HCT116 (cell line): Measurements from ENCODE around the gene LAMC2. TPM values are rescaled to one million over a fixed set of nuclear protein-coding genes. Genes with fewer than 3 reads are reported as not detected.

ENCODE experiments used
- ATAC-seq: fragments of 200-7000 bp; cut with Tn5 transposase; 2 replicates; pipeline ENCODE4 v1.9.1; 2020; ENCODE audit warnings: mild to moderate bottlenecking, moderate library complexity
- BruUV-seq: library from RNA; stranded (reverse); fragments of 400-500 nt; replicated peaks from 2 replicates; lab custom pipeline; 2021; lab: Mats Ljungman, UMichigan
- CTCF ChIA-PET: fragments of 300-600 bp; sonication (Branson Sonifier 250); formaldehyde crosslinking; loops from one replicate; lab custom pipeline; 2021; ENCODE audit warnings: antibody characterized with exemption; lab: Charles Lee
- POLR2A ChIA-PET: fragments of 300-600, 350-600 bp; sonication (Branson Sonifier 250); formaldehyde crosslinking; loops from one replicate; lab custom pipeline; 2021; ENCODE audit warnings: antibody characterized with exemption; lab: Charles Lee
- RAD21 ChIA-PET, 2 experiments: fragments of 300-600 bp; sonication (Branson Sonifier 250); formaldehyde crosslinking; loops; one replicate each; lab custom pipeline; 2023; ENCODE audit warnings: low total read pairs in 2 of 2; ENCODE audit not compliant: uncharacterized antibody in 2 of 2, unreplicated experiment in 2 of 2, low non-redundant PET in 1 of 2; lab: Charles Lee
- DNase-seq: peaks from one replicate; pipeline ENCODE4 v3.0.0-alpha.2; 2010; ENCODE audit warnings: low read depth, low spot score
- H2AFZ ChIP-seq: fragments of 200-600 bp; shearing (Covaris generic), sonication (generic); 2 replicates; pipeline ENCODE4 v1.6.1; 2017; ENCODE audit warnings: low read depth, mixed run types, mixed read lengths, antibody characterized with exemption, low read length; ENCODE audit not compliant: poor library complexity, severe bottlenecking
- H3K27ac ChIP-seq: 2 replicates; pipeline ENCODE4 v1.5.1; 2012; ENCODE audit warnings: low read depth, low read length
- H3K27me3 ChIP-seq: fragments of 200-600 bp; sonication (generic); 2 replicates; pipeline ENCODE4 v1.6.1; 2016; ENCODE audit warnings: mixed run types, low read length, mixed read lengths; ENCODE audit not compliant: insufficient read depth
- H3K36me3 ChIP-seq, 2 experiments: fragments of 200-500 bp in 1 of 2; fragments of 200-600 bp in 1 of 2; sonication (Bioruptor generic) in 1 of 2; sonication (generic) in 1 of 2; 2 replicates each; pipeline versions ENCODE4 v1.5.1 to v1.6.1; 2014 to 2016; ENCODE audit warnings: low read length in 2 of 2, inconsistent platforms in 1 of 2, mixed read lengths in 1 of 2, mixed run types in 1 of 2; ENCODE audit not compliant: insufficient read depth in 2 of 2, control insufficient read depth in 1 of 2
- H3K4me1 ChIP-seq, 2 experiments: fragments of 200-600 bp in 1 of 2; sonication (generic) in 1 of 2; 2 replicates each; pipeline versions ENCODE4 v1.5.1 to v1.6.1; 2012 to 2017; ENCODE audit warnings: low read length in 2 of 2, inconsistent platforms in 1 of 2, mild to moderate bottlenecking in 1 of 2, mixed read lengths in 1 of 2, mixed run types in 1 of 2, moderate library complexity in 1 of 2; ENCODE audit not compliant: insufficient read depth in 2 of 2, control insufficient read depth in 1 of 2
- H3K4me2 ChIP-seq: fragments of 200-600 bp; sonication (generic); 2 replicates; pipeline ENCODE4 v1.6.1; 2017; ENCODE audit warnings: mixed run types, low read length, mixed read lengths
- H3K4me3 ChIP-seq, 2 experiments: fragments of 200-600 bp in 1 of 2; sonication (generic) in 1 of 2; replicated peaks in 1 of 2; 2 replicates each; pipeline ENCODE4 v1.5.1; 2011 to 2016; ENCODE audit warnings: low read length in 2 of 2, control low read depth in 1 of 2, low read depth in 1 of 2, mild to moderate bottlenecking in 1 of 2, mixed read lengths in 1 of 2, mixed run types in 1 of 2
- H3K79me2 ChIP-seq: fragments of 200-600 bp; sonication (generic); 2 replicates; pipeline ENCODE4 v1.6.1; 2017; ENCODE audit warnings: mild to moderate bottlenecking, mixed run types, low read length, moderate library complexity, mixed read lengths; ENCODE audit not compliant: insufficient read depth
- H3K9ac ChIP-seq: fragments of 200-600 bp; sonication (generic); 2 replicates; pipeline ENCODE4 v1.6.1; 2016; ENCODE audit warnings: low read length, mixed read lengths
- H3K9me2 ChIP-seq: fragments of 200-600 bp; sonication (generic), shearing (Covaris generic); 2 replicates; pipeline ENCODE4 v1.6.1; 2017; ENCODE audit warnings: mixed run types, mild to moderate bottlenecking, moderate library complexity; ENCODE audit not compliant: insufficient read depth
- H3K9me3 ChIP-seq, 2 experiments: fragments of 200-500 bp in 1 of 2; fragments of 200-600 bp in 1 of 2; sonication (Bioruptor generic) in 1 of 2; sonication (generic) in 1 of 2; 2 replicates each; pipeline ENCODE4 v1.6.1; 2014 to 2017; ENCODE audit warnings: low read length in 2 of 2, mixed read lengths in 2 of 2, inconsistent platforms in 1 of 2, low read depth in 1 of 2, mild to moderate bottlenecking in 1 of 2, mixed run types in 1 of 2, moderate library complexity in 1 of 2; ENCODE audit not compliant: control insufficient read depth in 1 of 2, insufficient read depth in 1 of 2
- H4K20me1 ChIP-seq: fragments of 200-600 bp; sonication (generic), shearing (Covaris generic); 2 replicates; pipeline ENCODE4 v1.6.1; 2017; ENCODE audit warnings: mixed run types, mild to moderate bottlenecking, moderate library complexity; ENCODE audit not compliant: insufficient read depth
- ATF3 ChIP-seq: IDR thresholded peaks from 2 replicates; pipeline ENCODE4 v1.6.1; 2012
- CBX3 ChIP-seq: IDR thresholded peaks from 2 replicates; pipeline ENCODE4 v1.6.1; 2012; ENCODE audit warnings: low read depth
- CEBPB ChIP-seq: IDR thresholded peaks from 2 replicates; pipeline ENCODE4 v1.6.1; 2012; ENCODE audit warnings: low read depth
- CTCF ChIP-seq, 3 experiments: fragments of 200-600 bp in 1 of 3; sonication (generic) in 1 of 3; IDR thresholded peaks in 2 of 3; conservative IDR thresholded peaks in 1 of 3; 2 replicates each; pipeline ENCODE4 v1.5.1; 2012 to 2017; ENCODE audit warnings: low read depth in 2 of 3, low read length in 2 of 3, antibody characterized with exemption in 1 of 3, borderline replicate concordance in 1 of 3, control low read depth in 1 of 3, mild to moderate bottlenecking in 1 of 3, mixed read lengths in 1 of 3, mixed run types in 1 of 3, moderate library complexity in 1 of 3; ENCODE audit not compliant: insufficient read depth in 1 of 3
- EGR1 ChIP-seq: IDR thresholded peaks from 2 replicates; pipeline ENCODE4 v1.6.1; 2012; ENCODE audit warnings: low read depth
- EZH2 ChIP-seq: fragments of 200-600 bp; sonication (generic); IDR thresholded peaks from 2 replicates; pipeline ENCODE4 v1.6.1; 2017; ENCODE audit warnings: antibody characterized with exemption, mixed run types
- EZH2phosphoT487 ChIP-seq: fragments of 200-600 bp; IDR thresholded peaks from 2 replicates; pipeline ENCODE4 v1.6.1; 2018; ENCODE audit warnings: antibody characterized with exemption, borderline replicate concordance
- FOSL1 ChIP-seq: IDR thresholded peaks from 2 replicates; pipeline ENCODE4 v1.6.1; 2012; ENCODE audit warnings: low read depth
- POLR2A ChIP-seq: IDR thresholded peaks from 2 replicates; pipeline ENCODE4 v1.7.0; 2011; ENCODE audit warnings: borderline replicate concordance; ENCODE audit not compliant: insufficient read depth, insufficient read length; ENCODE audit errors: extremely low read depth
- RAD21 ChIP-seq: IDR thresholded peaks from 2 replicates; pipeline ENCODE4 v1.6.1; 2012; ENCODE audit warnings: low read depth, mild to moderate bottlenecking
- SIN3A ChIP-seq: IDR thresholded peaks from 2 replicates; pipeline ENCODE4 v1.6.1; 2012; ENCODE audit warnings: low read depth
- SP1 ChIP-seq: IDR thresholded peaks from 2 replicates; pipeline ENCODE4 v1.6.1; 2012; ENCODE audit warnings: low read depth
- SRF ChIP-seq: IDR thresholded peaks from 2 replicates; pipeline ENCODE4 v1.6.1; 2012; ENCODE audit warnings: low read depth
- TCF7L2 ChIP-seq: IDR thresholded peaks from 2 replicates; pipeline ENCODE4 v1.7.0; 2011; ENCODE audit warnings: borderline replicate concordance, inconsistent platforms; ENCODE audit not compliant: insufficient read depth, insufficient read length; ENCODE audit errors: extremely low read depth
- YY1 ChIP-seq: IDR thresholded peaks from 2 replicates; pipeline ENCODE4 v1.6.1; 2011; ENCODE audit warnings: low read length, low read depth, moderate library complexity, mild to moderate bottlenecking; ENCODE audit not compliant: insufficient replicate concordance; ENCODE audit errors: extremely low read depth
- ZFX ChIP-seq: fragments of 450-650 bp; IDR thresholded peaks from 2 replicates; pipeline ENCODE4 v1.6.1; 2017
- ZNF274 ChIP-seq: fragments of 200-500 bp; sonication (Bioruptor generic); IDR thresholded peaks from 2 replicates; pipeline ENCODE4 v1.6.1; 2014; ENCODE audit warnings: mild to moderate bottlenecking, low read depth, low read length, inconsistent platforms
- intact Hi-C: fragments of 100-400 bp; cut with micrococcal nuclease; formaldehyde crosslinking; loops from 2 replicates; pipeline ENCODE4 v1.10.0; 2022
- total RNA-seq: library from RNA; stranded (reverse); gene quantifications from one replicate; pipeline ENCODE4 v1.2.1, GENCODE V29; 2021; ENCODE audit not compliant: unreplicated experiment
- TF ChIP-seq, protein P1 (sequence below): IDR thresholded peaks from 2 replicates; pipeline ENCODE4 v1.6.1; 2011; ENCODE audit warnings: mild to moderate bottlenecking, low read length, moderate library complexity; ENCODE audit not compliant: insufficient replicate concordance; ENCODE audit errors: extremely low read depth
- TF ChIP-seq, protein P2 (sequence below): IDR thresholded peaks from 2 replicates; pipeline ENCODE4 v1.6.1; 2012; ENCODE audit warnings: low read depth
- TF ChIP-seq, protein P3 (sequence below): IDR thresholded peaks from 2 replicates; pipeline ENCODE4 v1.6.1; 2012

LAMC2 gene
- total RNA-seq, 1 experiment from 2014 or later = 22.2 TPM

GRCh38 chr1:183293876-183294275, 107.8 kb downstream of the LAMC2 start:
- no peaks in the 10 kb centered on the region for H3K27me3 ChIP-seq
- RAD21 ChIA-PET = no interaction called here
- CTCF ChIA-PET = interaction anchor here (1.1 kb wide), 2 partner anchors 12 to 13 kb away, joined by 3 read pairs; no protein-coding TSS in a partner anchor
- H3K79me2 ChIP-seq = no peaks in the 10 kb centered on the region
- H3K9ac ChIP-seq = no peak overlapping the region
- ATAC-seq = no peak
- no peak overlapping the region for H3K4me2 ChIP-seq
- H4K20me1 ChIP-seq = no peaks in the 10 kb centered on the region
- H3K27ac ChIP-seq = no peak overlapping the region
- no peaks in the 10 kb centered on the region for H3K36me3 ChIP-seq
- no TSS peak for BruUV-seq
- H3K9me2 ChIP-seq = no peaks in the 10 kb centered on the region
- POLR2A ChIA-PET = no interaction called here
- intact Hi-C loops = no loop called here
- H3K4me3 ChIP-seq = no peak overlapping the region
- H2AFZ ChIP-seq = peak overlapping the region; percentile 20
- DNase-seq = no peak
- no peaks in the 10 kb centered on the region for H3K4me1 ChIP-seq
- TF ChIP-seq SRF (no peak), EZH2phosphoT487 (no peak), SIN3A (no peak), SP1 (no peak), RAD21 (no peak), EGR1 (no peak), ZFX (no peak), EZH2 (no peak), ZNF274 (no peak), CTCF (IDR thresholded peaks at IDR 0.05 in 2 of 3, conservative IDR thresholded peaks at IDR 0.05 in 1 of 3; ENCODE audit: borderline replicate concordance in 1 of 3, insufficient read depth in 1 of 3, low read depth in 2 of 3, low read length in 2 of 3) (no peak), ATF3 (no peak), FOSL1 (no peak), TCF7L2 (no peak), POLR2A (no peak), YY1 (no peak), CEBPB (no peak), CBX3 (no peak)
- TF ChIP-seq, protein P1, sequence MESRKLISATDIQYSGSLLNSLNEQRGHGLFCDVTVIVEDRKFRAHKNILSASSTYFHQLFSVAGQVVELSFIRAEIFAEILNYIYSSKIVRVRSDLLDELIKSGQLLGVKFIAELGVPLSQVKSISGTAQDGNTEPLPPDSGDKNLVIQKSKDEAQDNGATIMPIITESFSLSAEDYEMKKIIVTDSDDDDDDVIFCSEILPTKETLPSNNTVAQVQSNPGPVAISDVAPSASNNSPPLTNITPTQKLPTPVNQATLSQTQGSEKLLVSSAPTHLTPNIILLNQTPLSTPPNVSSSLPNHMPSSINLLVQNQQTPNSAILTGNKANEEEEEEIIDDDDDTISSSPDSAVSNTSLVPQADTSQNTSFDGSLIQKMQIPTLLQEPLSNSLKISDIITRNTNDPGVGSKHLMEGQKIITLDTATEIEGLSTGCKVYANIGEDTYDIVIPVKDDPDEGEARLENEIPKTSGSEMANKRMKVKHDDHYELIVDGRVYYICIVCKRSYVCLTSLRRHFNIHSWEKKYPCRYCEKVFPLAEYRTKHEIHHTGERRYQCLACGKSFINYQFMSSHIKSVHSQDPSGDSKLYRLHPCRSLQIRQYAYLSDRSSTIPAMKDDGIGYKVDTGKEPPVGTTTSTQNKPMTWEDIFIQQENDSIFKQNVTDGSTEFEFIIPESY = no peak
- TF ChIP-seq, protein P2, sequence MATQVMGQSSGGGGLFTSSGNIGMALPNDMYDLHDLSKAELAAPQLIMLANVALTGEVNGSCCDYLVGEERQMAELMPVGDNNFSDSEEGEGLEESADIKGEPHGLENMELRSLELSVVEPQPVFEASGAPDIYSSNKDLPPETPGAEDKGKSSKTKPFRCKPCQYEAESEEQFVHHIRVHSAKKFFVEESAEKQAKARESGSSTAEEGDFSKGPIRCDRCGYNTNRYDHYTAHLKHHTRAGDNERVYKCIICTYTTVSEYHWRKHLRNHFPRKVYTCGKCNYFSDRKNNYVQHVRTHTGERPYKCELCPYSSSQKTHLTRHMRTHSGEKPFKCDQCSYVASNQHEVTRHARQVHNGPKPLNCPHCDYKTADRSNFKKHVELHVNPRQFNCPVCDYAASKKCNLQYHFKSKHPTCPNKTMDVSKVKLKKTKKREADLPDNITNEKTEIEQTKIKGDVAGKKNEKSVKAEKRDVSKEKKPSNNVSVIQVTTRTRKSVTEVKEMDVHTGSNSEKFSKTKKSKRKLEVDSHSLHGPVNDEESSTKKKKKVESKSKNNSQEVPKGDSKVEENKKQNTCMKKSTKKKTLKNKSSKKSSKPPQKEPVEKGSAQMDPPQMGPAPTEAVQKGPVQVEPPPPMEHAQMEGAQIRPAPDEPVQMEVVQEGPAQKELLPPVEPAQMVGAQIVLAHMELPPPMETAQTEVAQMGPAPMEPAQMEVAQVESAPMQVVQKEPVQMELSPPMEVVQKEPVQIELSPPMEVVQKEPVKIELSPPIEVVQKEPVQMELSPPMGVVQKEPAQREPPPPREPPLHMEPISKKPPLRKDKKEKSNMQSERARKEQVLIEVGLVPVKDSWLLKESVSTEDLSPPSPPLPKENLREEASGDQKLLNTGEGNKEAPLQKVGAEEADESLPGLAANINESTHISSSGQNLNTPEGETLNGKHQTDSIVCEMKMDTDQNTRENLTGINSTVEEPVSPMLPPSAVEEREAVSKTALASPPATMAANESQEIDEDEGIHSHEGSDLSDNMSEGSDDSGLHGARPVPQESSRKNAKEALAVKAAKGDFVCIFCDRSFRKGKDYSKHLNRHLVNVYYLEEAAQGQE = no peak
- TF ChIP-seq, protein P3, sequence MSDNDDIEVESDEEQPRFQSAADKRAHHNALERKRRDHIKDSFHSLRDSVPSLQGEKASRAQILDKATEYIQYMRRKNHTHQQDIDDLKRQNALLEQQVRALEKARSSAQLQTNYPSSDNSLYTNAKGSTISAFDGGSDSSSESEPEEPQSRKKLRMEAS = no peak
- no peaks in the 10 kb centered on the region for H3K9me3 ChIP-seq
